Endothelial cell of umbilical vein (primary cell): ENCODE data around the gene AVPR2.

Experiments used
- CTCF ChIP-seq, 2 donors: IDR thresholded peaks; 1 replicate in 1 of 2; 2 replicates in 1 of 2; pipeline ENCODE4 v1.5.1; 2011; ENCODE audit warnings: low read length in 2 of 2, mild to moderate bottlenecking in 2 of 2, moderate library complexity in 2 of 2, control low read depth in 1 of 2, inconsistent platforms in 1 of 2, low read depth in 1 of 2; ENCODE audit not compliant: insufficient read depth in 1 of 2; ENCODE audit errors: extremely low read depth in 1 of 2
- EZH2 ChIP-seq: IDR thresholded peaks from 2 replicates; pipeline ENCODE4 v1.6.1; 2012; ENCODE audit warnings: borderline replicate concordance, low read depth, mild to moderate bottlenecking, moderate library complexity, low read length, inconsistent platforms; ENCODE audit not compliant: severe bottlenecking
- POLR2A ChIP-seq: IDR thresholded peaks from 2 replicates; pipeline ENCODE4 v1.6.1; 2012; ENCODE audit warnings: low read depth, mild to moderate bottlenecking, control low read depth, low read length
- POLR2AphosphoS5 ChIP-seq: IDR thresholded peaks from 2 replicates; pipeline ENCODE4 v1.6.1; 2012; ENCODE audit warnings: low read depth, mild to moderate bottlenecking, control low read depth, low read length, moderate library complexity; ENCODE audit not compliant: insufficient read depth

GRCh38 chrX:153874366-153875125 is 29.9 kb upstream of the AVPR2 start:
- TF ChIP-seq CTCF (IDR thresholded peaks at IDR 0.05; ENCODE audit: extremely low read depth in 1 of 2, insufficient read depth in 1 of 2, low read depth in 1 of 2, low read length in 2 of 2) (no peak), POLR2A (no peak), EZH2 (no peak), POLR2AphosphoS5 (no peak)
